Measurements from ENCODE around the gene UST.

Gene UST

GRCh38 chr6:149086363-149086762 is 339.5 kb downstream of the UST start:
- H3K27ac ChIP-seq, result no peak overlapping the region
- no peaks in the 10 kb centered on the region for H3K36me3 ChIP-seq (replicated peaks)
- H3K27me3 ChIP-seq (replicated peaks), result no peaks in the 10 kb centered on the region
- no peak overlapping the region for H3K4me3 ChIP-seq (ENCODE audit: low read depth, low read length)
- no peak for TF ChIP-seq CTCF (IDR thresholded peaks at IDR 0.05; ENCODE audit: low read depth, low read length, missing control alignments)
- no peak for DNase-seq
- in situ Hi-C loops (cut with HindIII; ENCODE audit: low pct_ligation_motif_present, low sequenced_read_pairs), result loop anchor here (25.0 kb wide), 1 partner anchor 326 kb away; the partner anchor contains the start of gene SUMO4

GRCh38 chr6:149087898-149088297 is 341.1 kb downstream of the UST start:
- in situ Hi-C loops (cut with HindIII; ENCODE audit: low pct_ligation_motif_present, low sequenced_read_pairs), result loop anchor here (25.0 kb wide), 1 partner anchor 324 kb away; the partner anchor contains the start of gene SUMO4
- TF ChIP-seq CTCF (IDR thresholded peaks at IDR 0.05; ENCODE audit: low read depth, low read length, missing control alignments), result no peak
- no peak overlapping the region for H3K27ac ChIP-seq

GRCh38 chr6:149088361-149088760 is 341.5 kb downstream of the UST start:
- no peak for DNase-seq
- Histone ChIP-seq H3K27ac (no peak overlapping the region), H3K36me3 (replicated peaks) (no peaks in the 10 kb centered on the region), H3K27me3 (replicated peaks) (no peaks in the 10 kb centered on the region), H3K4me3 (ENCODE audit: low read depth, low read length) (no peak overlapping the region)
- in situ Hi-C loops (cut with HindIII; ENCODE audit: low pct_ligation_motif_present, low sequenced_read_pairs), result loop anchor here (25.0 kb wide), 1 partner anchor 324 kb away; the partner anchor contains the start of gene SUMO4
- TF ChIP-seq CTCF (IDR thresholded peaks at IDR 0.05; ENCODE audit: low read depth, low read length, missing control alignments), result no peak

More at GRCh38 chr6:149087898-149088297, 341.1 kb downstream of the UST start:
- DNase-seq, result no peak
- Histone ChIP-seq H3K27me3 (replicated peaks) (no peaks in the 10 kb centered on the region), H3K4me3 (ENCODE audit: low read depth, low read length) (no peak overlapping the region), H3K36me3 (replicated peaks) (no peaks in the 10 kb centered on the region)

GRCh38 chr6:149089510-149089909 is 342.7 kb downstream of the UST start:
- Histone ChIP-seq H3K36me3 (replicated peaks) (no peaks in the 10 kb centered on the region), H3K27ac (no peak overlapping the region), H3K4me3 (ENCODE audit: low read depth, low read length) (no peak overlapping the region), H3K27me3 (replicated peaks) (no peaks in the 10 kb centered on the region)
- in situ Hi-C loops (cut with HindIII; ENCODE audit: low pct_ligation_motif_present, low sequenced_read_pairs), result loop anchor here (25.0 kb wide), 1 partner anchor 323 kb away; the partner anchor contains the start of gene SUMO4
- no peak for DNase-seq
- peak; percentile 39 for TF ChIP-seq CTCF (IDR thresholded peaks at IDR 0.05; ENCODE audit: low read depth, low read length, missing control alignments)

- in situ Hi-C loops (cut with HindIII; ENCODE audit: low pct_ligation_motif_present, low sequenced_read_pairs), result loop anchor here (25.0 kb wide), 1 partner anchor 321 kb away; the partner anchor contains the start of gene SUMO4
- Histone ChIP-seq H3K27me3 (replicated peaks) (no peaks in the 10 kb centered on the region), H3K27ac (no peak overlapping the region), H3K36me3 (replicated peaks) (no peaks in the 10 kb centered on the region), H3K4me3 (ENCODE audit: low read depth, low read length) (no peak overlapping the region)
- TF ChIP-seq CTCF (IDR thresholded peaks at IDR 0.05; ENCODE audit: low read depth, low read length, missing control alignments), result no peak
- no peak for DNase-seq
These were observed 344.1 kb downstream of the UST start for GRCh38 chr6:149090937-149091336.

GRCh38 chr6:149093643-149094042 is 346.8 kb downstream of the UST start:
- Histone ChIP-seq H3K27me3 (replicated peaks) (no peaks in the 10 kb centered on the region), H3K27ac (no peak overlapping the region), H3K36me3 (replicated peaks) (no peaks in the 10 kb centered on the region), H3K4me3 (ENCODE audit: low read depth, low read length) (no peak overlapping the region)
- peak; percentile 22 for DNase-seq
- no peak for TF ChIP-seq CTCF (IDR thresholded peaks at IDR 0.05; ENCODE audit: low read depth, low read length, missing control alignments)
- in situ Hi-C loops (cut with HindIII; ENCODE audit: low pct_ligation_motif_present, low sequenced_read_pairs), result loop anchor here (25.0 kb wide), 1 partner anchor 319 kb away; the partner anchor contains the start of gene SUMO4
